ENCODE data around the gene SIRPD.

Gene SIRPD

GRCh38 chr20:1494436-1494835 is 63.1 kb downstream of the SIRPD start:
- DNase-seq (ENCODE audit: low spot score), result no peak

GRCh38 chr20:1493536-1493935 is 64.0 kb downstream of the SIRPD start:
- no peak for DNase-seq (ENCODE audit: low spot score)

- peak; percentile 25 for DNase-seq (ENCODE audit: low spot score)
Observed at GRCh38 chr20:1491860-1492642, 65.5 kb downstream of the SIRPD start.

GRCh38 chr20:1491281-1491840 is 66.1 kb downstream of the SIRPD start, which contains the start of gene SIRPB2:
SIRPB2 (minus strand) TSS chr20:1491420; CDS start chr20:1491359, 61 bp downstream.
- peak; percentile 53 for DNase-seq (ENCODE audit: low spot score)

- no peak for DNase-seq (ENCODE audit: low spot score)
Observed at GRCh38 chr20:1490643-1491195, 66.8 kb downstream of the SIRPD start.

GRCh38 chr20:1489764-1490436 is 67.6 kb downstream of the SIRPD start:
- no peak for DNase-seq (ENCODE audit: low spot score)

GRCh38 chr20:1489325-1489724 is 68.2 kb downstream of the SIRPD start:
- DNase-seq (ENCODE audit: low spot score), result no peak

- DNase-seq (ENCODE audit: low spot score), result no peak
Observed at GRCh38 chr20:1486566-1486965, 70.9 kb downstream of the SIRPD start.

GRCh38 chr20:1484438-1485116 is 72.9 kb downstream of the SIRPD start:
- DNase-seq (ENCODE audit: low spot score), result no peak

Measured in Ammon's horn (tissue), 1 donor.